Activated CD4-positive, CD25-positive, alpha-beta regulatory T cell treated with anti-CD3 and anti-CD28 coated beads, Interleukin-2, amount 50 U/mL, for 16 hours (primary cell): ENCODE results near the gene EEF1B2.
A peak's percentile ranks its signal among the peaks of the same experiment; 100 is the strongest.
"Not testable (repeated sequence)": the region's sequence is repeated elsewhere in the genome, so short reads cannot be mapped to it uniquely, and the experiment has no call there.

Experiments
- DNase-seq: peaks from one replicate; pipeline ENCODE4 v3.0.0-alpha.2; 2020; ENCODE audit warnings: low read depth, low spot score

EEF1B2 gene

DNA sequence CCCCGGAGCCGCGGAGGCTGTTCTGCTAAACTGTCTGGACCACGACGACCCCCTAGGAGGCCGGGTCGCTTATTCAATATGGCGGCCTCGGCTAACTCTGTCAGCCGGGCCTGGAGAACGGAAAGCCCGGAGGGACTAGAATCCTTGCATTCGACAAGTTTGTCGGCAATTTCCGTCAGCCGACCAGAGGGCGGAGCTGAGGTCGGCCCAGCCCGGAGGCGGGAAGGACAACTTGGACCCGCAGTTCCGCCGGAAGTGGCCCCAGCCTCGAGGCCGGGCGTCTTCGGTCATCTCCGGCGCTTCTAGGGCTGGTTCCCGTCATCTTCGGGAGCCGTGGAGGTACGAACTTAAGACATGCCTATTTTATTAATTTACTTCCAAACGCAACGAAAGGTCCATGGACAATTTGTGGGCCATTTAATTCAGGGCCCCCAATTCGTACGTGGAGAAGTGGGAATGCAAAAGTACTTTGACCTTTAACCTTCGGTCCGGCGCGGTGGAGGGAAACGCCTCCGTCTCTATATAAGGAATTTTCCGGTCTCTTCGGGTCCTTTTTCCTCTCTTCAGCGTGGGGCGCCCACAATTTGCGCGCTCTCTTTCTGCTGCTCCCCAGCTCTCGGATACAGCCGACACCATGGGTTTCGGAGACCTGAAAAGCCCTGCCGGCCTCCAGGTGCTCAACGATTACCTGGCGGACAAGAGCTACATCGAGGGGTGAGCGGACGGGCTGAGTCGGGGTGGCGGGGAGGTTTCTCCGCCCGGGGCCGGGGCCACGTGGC, at the start of gene EEF1B2, which contains the start of gene NDUFS1:
TSS of gene EEF1B2 (plus strand) at position 550 of the 779 bp plus-strand sequence. CDS start at position 635, 85 bp downstream.
TSS of gene NDUFS1 (minus strand) at position 99 of the 779 bp plus-strand sequence. CDS start 5,766 bp downstream, outside the sequence.
- DNase-seq: peak; percentile 96

- no peak for DNase-seq
These were observed 47.6 kb upstream of the EEF1B2 start for GRCh38 chr2:206112108-206112507.

- DNase-seq: no peak
These were observed 46.7 kb upstream of the EEF1B2 start for GRCh38 chr2:206112846-206113547.

DNA sequence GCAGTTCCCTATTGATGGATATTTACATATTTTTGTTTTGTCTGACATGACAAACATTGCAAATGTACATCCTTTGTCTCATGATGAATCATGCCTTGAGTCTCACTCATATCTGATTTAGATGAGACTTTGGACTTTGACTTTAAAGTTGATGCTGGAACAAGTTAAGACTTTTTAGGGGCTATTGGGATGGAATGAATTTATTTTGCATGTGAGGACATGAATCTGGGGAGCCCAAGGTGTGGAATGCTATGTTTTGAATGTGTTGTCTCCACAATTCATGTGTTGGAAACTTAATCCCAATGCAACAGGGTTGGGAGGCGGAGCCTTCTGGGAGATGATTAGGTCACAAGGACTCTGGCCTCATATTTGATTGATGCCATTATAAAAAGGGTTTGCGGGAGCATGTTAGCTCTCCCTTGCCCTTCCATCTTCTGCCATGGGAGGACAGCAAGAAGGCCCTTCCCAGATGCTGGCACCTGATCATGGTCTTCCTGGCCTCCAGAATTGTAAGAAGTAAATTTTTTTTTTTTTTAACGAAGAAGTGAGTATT, 44.6 kb upstream of the EEF1B2 start:
- DNase-seq: no peak

GRCh38 chr2:206116278-206116677, 43.4 kb upstream of the EEF1B2 start:
- no peak for DNase-seq

DNA sequence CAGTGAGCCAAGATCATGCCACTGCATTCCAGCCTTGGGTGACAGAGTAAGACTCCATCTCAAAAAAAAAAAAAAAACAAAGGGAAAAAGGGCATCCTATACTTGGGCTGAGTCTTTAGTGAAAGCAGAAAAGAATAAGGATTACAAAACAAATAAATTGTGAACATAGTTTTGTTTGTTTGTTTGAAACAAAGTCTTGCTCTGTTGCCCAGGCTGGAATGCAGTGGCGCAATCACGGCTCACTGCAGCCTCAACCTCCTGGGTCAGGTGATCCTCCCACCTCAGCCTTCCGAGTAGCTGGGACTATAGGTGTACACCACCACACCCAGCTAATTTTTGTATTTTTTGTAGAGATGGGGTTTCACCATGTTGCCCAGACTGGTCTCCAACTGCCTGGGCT, 37.1 kb upstream of the EEF1B2 start:
- DNase-seq: not testable (repeated sequence)

DNA sequence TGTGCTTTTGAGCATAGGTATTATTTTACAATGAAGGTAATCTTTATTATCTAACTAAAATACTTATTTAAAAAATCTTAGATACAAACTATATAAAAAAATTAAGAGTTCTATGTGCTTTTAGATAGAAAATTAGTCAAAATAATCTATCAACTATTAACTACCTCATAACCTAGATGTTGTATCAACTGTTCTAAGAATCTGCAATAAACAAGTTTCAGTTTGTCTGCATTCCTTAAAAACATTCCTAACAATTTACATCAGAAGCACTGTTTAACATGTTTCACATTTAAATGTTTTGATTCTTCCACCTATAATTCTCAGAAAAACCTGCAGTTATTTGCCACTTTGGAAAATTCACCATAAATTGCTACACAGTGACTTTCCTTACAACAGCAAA, 33.8 kb upstream of the EEF1B2 start:
- DNase-seq: no peak

DNA sequence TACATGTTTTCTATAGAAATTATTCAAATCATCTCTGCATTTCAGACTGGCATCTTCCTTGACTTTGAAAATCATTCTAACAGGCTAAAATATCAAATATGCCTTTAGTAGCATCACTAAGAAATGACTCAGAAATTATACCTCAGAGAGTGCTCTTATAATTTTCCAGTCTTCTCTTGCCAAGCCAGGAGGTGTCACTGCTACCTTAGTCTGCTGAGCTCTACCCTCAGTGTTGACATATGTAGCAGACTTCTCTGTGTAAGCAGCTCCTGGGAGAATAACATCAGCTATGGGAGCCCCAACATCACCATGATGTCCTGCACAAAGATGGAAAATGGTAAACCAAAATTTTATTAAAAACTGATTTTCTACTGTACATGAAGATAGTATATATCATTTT, 32.0 kb upstream of the EEF1B2 start:
- DNase-seq: no peak

- no peak for DNase-seq
These were observed 16.2 kb upstream of the EEF1B2 start for GRCh38 chr2:206143451-206143850.

DNA sequence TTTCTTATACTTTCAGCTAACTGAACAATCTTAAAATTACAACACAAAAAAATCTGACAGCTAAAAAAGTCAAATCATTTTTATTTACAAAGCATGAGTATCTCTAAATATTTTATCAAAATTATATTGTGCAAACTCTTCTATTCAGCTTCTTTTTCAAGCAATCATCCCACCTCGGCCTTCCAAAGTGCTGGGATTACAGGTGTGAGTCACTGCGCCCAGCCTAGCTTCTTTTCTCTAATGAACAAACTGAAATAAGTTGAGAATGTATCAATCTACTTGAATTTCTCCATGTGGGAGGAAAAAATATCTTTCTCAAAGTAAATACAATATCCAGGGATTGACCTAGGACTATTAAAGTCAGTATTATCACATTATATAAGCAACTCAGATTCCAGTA, 15.3 kb upstream of the EEF1B2 start:
- DNase-seq: no peak

GRCh38 chr2:206145665-206146064, 14.0 kb upstream of the EEF1B2 start:
- no peak for DNase-seq

GRCh38 chr2:206149330-206149729, 10.4 kb upstream of the EEF1B2 start:
- no peak for DNase-seq

DNA sequence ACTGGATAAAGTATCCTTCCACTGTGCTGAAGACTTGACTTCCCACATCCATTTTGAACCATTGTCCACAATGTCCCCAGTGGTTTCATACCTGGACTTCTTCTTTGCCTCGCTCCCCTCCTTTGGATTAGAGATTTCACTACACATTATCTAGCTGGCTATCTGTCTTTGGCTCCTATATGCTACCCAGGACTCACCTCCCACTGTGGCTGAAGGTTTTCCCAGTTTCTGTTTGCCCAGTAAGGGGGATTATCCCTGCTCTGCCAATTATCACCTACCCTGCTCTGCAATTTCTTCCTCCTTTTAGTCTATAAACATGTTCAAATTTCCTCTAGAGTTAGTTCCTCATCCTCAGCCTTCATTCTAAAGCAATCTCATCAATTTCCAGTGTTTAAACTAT, 9.5 kb upstream of the EEF1B2 start:
- DNase-seq: no peak

GRCh38 chr2:206150631-206151030, 9.1 kb upstream of the EEF1B2 start:
- no peak for DNase-seq

DNA sequence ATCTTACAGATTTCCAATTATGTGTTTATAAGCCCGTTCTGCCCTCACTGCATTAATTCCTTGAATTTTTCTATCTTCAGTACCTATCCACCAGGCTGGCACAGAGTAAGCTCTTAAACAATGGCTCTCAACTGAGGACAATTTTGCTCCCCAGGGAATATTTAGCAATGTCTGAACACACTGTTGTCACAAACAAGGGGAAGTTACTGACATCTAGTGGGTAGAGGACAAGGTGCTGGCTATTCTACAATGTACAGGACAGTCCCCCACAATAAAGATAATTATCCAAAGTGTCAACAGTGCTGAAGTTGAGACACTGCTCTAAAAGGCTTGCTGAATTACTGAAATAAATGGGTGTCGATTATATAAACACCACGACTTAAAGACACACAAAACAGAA, 5.5 kb upstream of the EEF1B2 start:
- no peak for DNase-seq

- not testable (repeated sequence) for DNase-seq
These were observed 2.7 kb upstream of the EEF1B2 start for GRCh38 chr2:206157014-206157413.

GRCh38 chr2:206158563-206159345, 941 bp upstream of the EEF1B2 start:
- DNase-seq: no peak

GRCh38 chr2:206160125-206160806, 571 bp downstream of the EEF1B2 start:
- no peak for DNase-seq

- no peak for DNase-seq
These were observed 1.1 kb downstream of the EEF1B2 start for GRCh38 chr2:206160807-206161179.

DNA sequence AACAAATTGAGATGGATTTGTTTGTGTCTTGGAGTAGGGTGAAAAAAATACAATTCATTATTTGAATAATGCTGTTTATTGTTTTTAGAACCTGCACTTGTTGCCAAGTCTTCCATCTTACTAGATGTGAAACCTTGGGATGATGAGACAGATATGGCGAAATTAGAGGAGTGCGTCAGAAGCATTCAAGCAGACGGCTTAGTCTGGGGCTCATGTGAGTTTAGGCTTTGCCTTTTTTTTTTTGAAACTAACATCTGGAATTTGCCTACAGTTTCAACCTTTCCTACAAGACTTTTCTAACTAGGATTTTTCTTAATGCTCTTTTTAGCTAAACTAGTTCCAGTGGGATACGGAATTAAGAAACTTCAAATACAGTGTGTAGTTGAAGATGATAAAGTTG, 2.7 kb downstream of the EEF1B2 start:
- DNase-seq: not testable (repeated sequence)

DNA sequence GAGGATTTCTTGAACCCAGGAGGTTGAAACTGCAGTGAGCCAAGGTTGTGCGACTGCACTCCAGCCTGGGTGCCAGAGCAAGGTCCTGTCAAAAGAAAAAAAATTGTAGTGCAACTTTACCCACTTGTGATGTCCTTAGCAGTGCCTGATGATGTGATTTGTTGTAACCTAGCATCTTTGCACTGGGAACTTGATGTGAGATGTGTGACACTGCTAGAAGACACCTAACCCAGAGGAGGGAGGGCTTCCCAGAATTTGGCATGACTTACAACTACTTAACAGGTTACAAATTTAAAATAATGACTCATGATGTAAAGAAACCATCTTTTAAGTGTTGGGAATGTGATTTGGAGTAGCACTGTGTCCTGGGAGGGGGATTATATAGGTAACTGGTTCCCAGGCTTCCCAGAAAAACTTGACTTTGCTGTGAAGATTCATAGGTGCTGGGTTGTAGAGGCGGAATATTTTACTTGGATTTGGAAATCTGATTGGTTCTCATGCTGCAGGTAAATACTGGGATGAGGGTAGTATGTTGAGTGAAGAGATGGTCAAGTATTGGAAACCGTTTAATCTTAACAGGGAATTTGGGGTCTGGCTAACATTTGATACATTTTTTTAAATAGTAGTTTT, 3.7 kb downstream of the EEF1B2 start:
- no peak for DNase-seq
